GM23338 (cell line): ENCODE measurements around the gene HSPA1B. TPM values are rescaled to one million over a fixed set of nuclear protein-coding genes. Genes with fewer than 3 reads are reported as not detected.
A peak's percentile ranks its signal among the peaks of the same experiment; 100 is the strongest.
"Not testable (repeated sequence)": the region's sequence is repeated elsewhere in the genome, so short reads cannot be mapped to it uniquely, and the experiment has no call there.

Experiments used
- ATAC-seq: fragments of 200-7000 bp; cut with Tn5 transposase; 3 replicates; pipeline ENCODE4 v1.9.1; 2020
- DNase-seq: peaks from one replicate; pipeline ENCODE4 v3.0.0-alpha.2; 2015; ENCODE audit warnings: low spot score
- H2AFZ ChIP-seq: fragments of 200-600 bp; sonication (generic); 2 replicates; pipeline ENCODE4 v1.8.0; 2016; ENCODE audit warnings: antibody characterized with exemption, mild to moderate bottlenecking, moderate library complexity
- H3F3A ChIP-seq: fragments of 200-600 bp; sonication (generic); replicated peaks from 2 replicates; pipeline ENCODE4 v1.8.0; 2017; ENCODE audit warnings: antibody characterized with exemption, mixed run types, low read depth
- H3K27ac ChIP-seq: fragments of 200-600 bp; sonication (generic); 2 replicates; pipeline ENCODE4 v1.6.1; 2016; ENCODE audit warnings: low read depth
- H3K27me3 ChIP-seq: fragments of 200-600 bp; sonication (generic); 2 replicates; pipeline ENCODE4 v1.8.0; 2016; ENCODE audit warnings: mild to moderate bottlenecking, mixed run types, moderate library complexity; ENCODE audit not compliant: insufficient read depth
- H3K36me3 ChIP-seq: fragments of 200-600 bp; sonication (generic); 2 replicates; pipeline ENCODE4 v1.8.0; 2016; ENCODE audit warnings: mild to moderate bottlenecking; ENCODE audit not compliant: insufficient read depth
- H3K4me1 ChIP-seq: fragments of 200-600 bp; sonication (generic); 2 replicates; pipeline ENCODE4 v1.8.0; 2016; ENCODE audit warnings: mild to moderate bottlenecking, moderate library complexity; ENCODE audit not compliant: insufficient read depth
- H3K4me2 ChIP-seq: fragments of 200-600 bp; sonication (generic); 2 replicates; pipeline ENCODE4 v1.7.1; 2017; ENCODE audit warnings: mixed run types
- H3K4me3 ChIP-seq: fragments of 200-600 bp; sonication (generic); 2 replicates; pipeline ENCODE4 v1.6.1; 2016; ENCODE audit warnings: mixed run types
- H3K79me2 ChIP-seq: fragments of 200-600 bp; sonication (generic); replicated peaks from 2 replicates; pipeline ENCODE4 v1.8.0; 2017; ENCODE audit warnings: mild to moderate bottlenecking; ENCODE audit not compliant: insufficient read depth
- H3K9me2 ChIP-seq: fragments of 200-600 bp; sonication (generic); 2 replicates; pipeline ENCODE4 v1.8.0; 2017; ENCODE audit not compliant: insufficient read depth
- H4K20me1 ChIP-seq: fragments of 200-600 bp; sonication (generic); replicated peaks from 2 replicates; pipeline ENCODE4 v1.8.0; 2017; ENCODE audit warnings: mild to moderate bottlenecking; ENCODE audit not compliant: insufficient read depth
- H3K27ac Mint-ChIP-seq: 2 replicates; pipeline ENCODE4 v1.8.0; 2020; ENCODE audit warnings: inconsistent platforms, mild to moderate bottlenecking, moderate library complexity, mixed read lengths
- H3K27me3 Mint-ChIP-seq: 3 replicates; pipeline ENCODE4 v1.8.0; 2022; ENCODE audit warnings: low read depth, mild to moderate bottlenecking, moderate library complexity, mixed read lengths, inconsistent platforms; ENCODE audit not compliant: insufficient read depth, poor library complexity
- H3K36me3 Mint-ChIP-seq: 3 replicates; pipeline ENCODE4 v1.8.0; 2021; ENCODE audit warnings: low read depth, mild to moderate bottlenecking, inconsistent platforms, moderate library complexity, mixed read lengths
- H3K4me1 Mint-ChIP-seq: 3 replicates; pipeline ENCODE4 v1.8.0; 2020; ENCODE audit warnings: mild to moderate bottlenecking, inconsistent platforms, mixed read lengths
- H3K4me3 Mint-ChIP-seq: 3 replicates; pipeline ENCODE4 v1.8.0; 2021; ENCODE audit warnings: moderate library complexity, mild to moderate bottlenecking, inconsistent platforms, mixed read lengths
- H3K9me3 Mint-ChIP-seq: 3 replicates; pipeline ENCODE4 v1.8.0; 2020; ENCODE audit warnings: moderate library complexity, mild to moderate bottlenecking, inconsistent platforms, mixed read lengths
- CREB1 ChIP-seq: fragments of 250-450 bp; sonication (Bioruptor Pico); IDR thresholded peaks from 2 replicates; pipeline ENCODE4 v1.5.0; 2020; ENCODE audit warnings: low read depth, mild to moderate bottlenecking, moderate library complexity
- EZH2 ChIP-seq: fragments of 200-600 bp; sonication (generic); IDR thresholded peaks from one replicate; pipeline ENCODE4 v1.8.0; 2017; ENCODE audit warnings: antibody characterized with exemption, mild to moderate bottlenecking, low read depth; ENCODE audit not compliant: unreplicated experiment
- EZH2phosphoT487 ChIP-seq: fragments of 200-600 bp; sonication (generic); IDR thresholded peaks from one replicate; pipeline ENCODE4 v1.8.1; 2018; ENCODE audit warnings: antibody characterized with exemption; ENCODE audit not compliant: unreplicated experiment
- POLR2AphosphoS5 ChIP-seq: IDR thresholded peaks from 2 replicates; pipeline ENCODE4 v1.6.1; 2016; ENCODE audit warnings: antibody characterized with exemption, low read depth
- ZNF331 ChIP-seq: fragments of 250-450 bp; sonication (Bioruptor Pico); IDR thresholded peaks from 2 replicates; pipeline ENCODE4 v1.5.0; 2020; ENCODE audit warnings: low read depth, mild to moderate bottlenecking, moderate library complexity
- polyA plus RNA-seq: library from polyadenylated mRNA; unstranded; fragments of >200 nt; fragmentation: Nextera tagmentation; extraction: Ambion mirVana; gene quantifications from 2 replicates; pipeline ENCODE4 v1.2.1, GENCODE V29; 2016
- total RNA-seq: library from RNA; depleted of rRNA; stranded (reverse); fragments of >200 nt; shearing (Covaris generic); gene quantifications from 2 replicates; pipeline ENCODE4 v1.2.3, GENCODE V29; 2014

The HSPA1B gene
- total and polyA plus RNA-seq, 2 experiments from 2014 or later, result 31.7 to 113 TPM

DNA sequence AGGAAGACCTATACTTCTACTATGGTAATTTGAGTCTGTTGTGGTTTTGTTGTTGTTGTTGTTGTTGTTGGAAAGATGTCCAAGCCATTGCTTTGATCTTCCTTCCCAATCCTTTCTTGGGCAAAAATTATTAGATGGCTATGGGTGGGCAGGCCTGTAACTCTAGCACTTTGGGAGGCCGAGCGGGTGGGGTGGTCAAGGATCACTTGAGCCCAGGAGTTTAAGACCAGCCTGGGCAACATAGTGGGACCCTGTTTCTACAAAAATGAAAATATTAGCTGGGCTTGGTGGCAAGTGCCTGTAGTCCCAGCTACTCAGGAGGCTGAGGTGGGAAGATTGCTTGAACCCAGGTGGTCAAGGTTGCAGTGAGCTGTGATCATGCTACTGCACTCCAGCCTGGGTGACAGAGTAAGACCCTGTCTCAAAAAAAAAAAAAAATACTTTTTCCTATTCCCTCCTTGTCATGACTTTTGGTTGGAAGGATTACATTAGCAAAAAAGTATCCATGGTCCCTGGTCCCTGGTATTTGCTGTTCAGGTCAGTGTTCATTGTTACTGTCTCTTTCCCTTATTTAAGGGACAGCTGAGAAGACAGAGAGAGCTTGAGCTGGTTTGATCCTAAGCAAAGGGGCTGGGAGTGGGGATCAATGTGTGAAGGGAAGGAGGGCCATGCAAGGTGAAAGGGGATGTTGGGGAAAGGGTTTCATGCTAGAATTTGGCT is 23.4 kb downstream of the HSPA1B start:
- Histone ChIP-seq H3K4me2 (peak overlapping the region; percentile 78; the same call in 1 of the 2 replicates), H3K79me2 (no peaks in the 10 kb centered on the region), H2AFZ (peak overlapping the region; percentile 92; the same call in 1 of the 2 replicates), H3K36me3 (no peaks in the 10 kb centered on the region), H4K20me1 (no peaks in the 10 kb centered on the region), H3K27ac (no peak overlapping the region), H3K9me2 (no peaks in the 10 kb centered on the region), H3K4me3 (no peak overlapping the region; the same call in 1 of the 2 replicates), H3K4me1 (0 out of 2 replicates have a peak, but pooled peaks cover 3% of the 10 kb centered on the region), H3F3A (peaks cover 8% of the 10 kb centered on the region; the same call in 1 of the 2 replicates), H3K27me3 (no peaks in the 10 kb centered on the region)
- Mint-ChIP-seq H3K9me3 (peaks cover 21% of the 10 kb centered on the region), H3K4me1 (no peaks in the 10 kb centered on the region), H3K27ac (no peak overlapping the region), H3K4me3 (no peak overlapping the region), H3K27me3 (peaks cover 3% of the 10 kb centered on the region), H3K36me3 (peaks cover 19% of the 10 kb centered on the region)
- no peak for ATAC-seq
- DNase-seq, result no peak
- TF ChIP-seq EZH2phosphoT487 (no peak), POLR2AphosphoS5 (no peak)

DNA sequence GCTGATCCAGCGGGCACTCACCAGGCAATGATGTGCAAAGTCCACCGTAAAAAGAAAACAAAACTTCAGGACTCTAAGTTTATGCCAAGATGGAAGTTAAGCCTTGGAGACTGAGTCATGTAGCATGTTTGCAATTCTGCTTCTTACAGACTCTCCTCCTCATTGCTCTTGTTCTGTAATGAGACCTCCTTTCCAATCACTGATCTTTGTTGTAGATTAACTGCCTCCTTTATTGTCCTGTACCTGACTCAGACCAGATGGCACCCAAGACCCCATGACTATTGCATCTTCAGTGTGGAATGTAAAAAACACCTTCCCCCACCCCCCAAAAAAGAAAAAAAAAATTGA is 23.9 kb downstream of the HSPA1B start:
- peaks cover 8% of the 10 kb centered on the region; the same call in 1 of the 2 replicates for H3F3A ChIP-seq
- H3K27me3 ChIP-seq, result no peaks in the 10 kb centered on the region
- no peaks in the 10 kb centered on the region for H3K36me3 ChIP-seq
- Mint-ChIP-seq H3K4me3 (no peak overlapping the region; the same call in 2 of the 3 replicates), H3K9me3 (peaks cover 22% of the 10 kb centered on the region), H3K4me1 (no peaks in the 10 kb centered on the region), H3K27ac (no peak overlapping the region), H3K27me3 (peaks cover 3% of the 10 kb centered on the region), H3K36me3 (peaks cover 20% of the 10 kb centered on the region)
- no peaks in the 10 kb centered on the region for H3K79me2 ChIP-seq
- H3K4me2 ChIP-seq, result peak overlapping the region; percentile 78
- H3K4me1 ChIP-seq, result 0 out of 2 replicates have a peak, but pooled peaks cover 3% of the 10 kb centered on the region
- H2AFZ ChIP-seq, result peak overlapping the region; percentile 92; the same call in 1 of the 2 replicates
- no peak for ATAC-seq
- TF ChIP-seq CREB1 (no peak), EZH2 (no peak), POLR2AphosphoS5 (no peak), ZNF331 (CRISPR knock-in tag) (no peak)
- no peaks in the 10 kb centered on the region for H3K9me2 ChIP-seq
- no peak for DNase-seq
- peak overlapping the region; percentile 43 for H3K4me3 ChIP-seq
- H3K27ac ChIP-seq, result no peak overlapping the region
- no peaks in the 10 kb centered on the region for H4K20me1 ChIP-seq

DNA sequence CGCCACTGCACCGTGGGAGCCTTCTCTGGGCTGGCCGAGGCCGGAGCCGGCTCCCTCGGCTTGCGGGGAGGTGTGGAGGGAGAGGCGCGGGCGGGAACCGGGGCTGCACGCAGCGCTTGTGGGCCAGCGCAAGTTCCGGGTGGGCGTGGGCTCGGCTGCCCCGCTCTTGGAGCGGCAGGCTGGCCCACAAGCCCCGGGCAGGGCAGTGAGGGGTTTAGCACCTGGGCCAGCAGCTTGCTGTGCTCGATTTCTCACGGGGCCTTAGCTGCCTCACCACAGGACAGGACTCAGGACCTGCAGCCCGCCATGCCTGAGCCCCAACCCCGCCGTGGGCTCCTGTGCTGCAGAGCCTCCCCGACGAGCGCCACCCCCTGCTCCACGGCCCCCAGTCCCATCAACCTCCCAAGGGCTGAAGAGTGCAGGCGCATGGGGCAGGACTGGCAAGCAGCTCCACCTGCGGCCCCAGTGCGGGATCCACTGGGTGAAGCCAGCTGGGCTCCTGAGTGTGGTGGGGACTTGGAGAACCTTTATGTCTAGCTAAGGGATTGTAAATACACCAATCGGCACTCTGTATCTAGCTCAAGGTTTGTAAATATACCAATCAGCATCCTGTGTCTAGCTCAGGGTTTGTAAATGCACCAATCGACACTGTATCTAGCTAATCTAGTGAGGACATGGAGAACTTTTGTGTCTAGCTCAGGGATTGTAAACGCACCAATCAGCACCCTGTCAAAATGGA is 24.6 kb downstream of the HSPA1B start:
- H3K27me3 ChIP-seq, H3K27me3 Mint-ChIP-seq, H3K4me1 Mint-ChIP-seq, H3K4me1 ChIP-seq, H3K9me2 ChIP-seq, H3K4me3 Mint-ChIP-seq, H3K27ac Mint-ChIP-seq, H3K27ac ChIP-seq, H3K36me3 ChIP-seq, H4K20me1 ChIP-seq, H3K79me2 ChIP-seq: not testable (repeated sequence)
- H3F3A ChIP-seq, result peaks cover 11% of the 10 kb centered on the region; the same call in 1 of the 2 replicates
- Mint-ChIP-seq H3K9me3 (peaks cover 22% of the 10 kb centered on the region), H3K36me3 (peaks cover 23% of the 10 kb centered on the region)
- peak; percentile 58 for DNase-seq
- H3K4me2 ChIP-seq, result peak overlapping the region; percentile 78
- peak; percentile 78 for ATAC-seq
- H3K4me3 ChIP-seq, result peak overlapping the region; percentile 43
- H2AFZ ChIP-seq, result peak overlapping the region; percentile 92

DNA sequence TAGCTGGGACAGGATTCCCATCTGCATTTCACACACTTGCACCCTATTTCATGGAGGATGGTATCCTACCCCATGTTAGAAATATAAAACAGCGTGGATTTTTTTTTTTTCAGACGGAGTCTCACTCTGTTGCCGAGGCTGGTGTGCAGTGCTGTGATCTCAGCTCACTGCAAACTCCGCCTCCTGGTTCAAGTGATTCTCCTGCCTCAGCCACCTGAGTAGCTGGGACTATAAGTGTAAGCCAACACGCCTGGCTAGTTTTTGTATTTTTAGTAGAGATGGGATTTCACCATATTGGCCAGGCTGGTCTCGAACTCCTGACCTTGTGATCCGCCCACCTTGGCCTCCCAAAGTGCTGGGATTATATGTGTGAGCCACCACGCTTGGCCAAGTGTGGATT is 30.2 kb downstream of the HSPA1B start:
- not testable (repeated sequence) for H3K27me3 ChIP-seq, H3K4me2 ChIP-seq, H3K27me3 Mint-ChIP-seq, H3K9me2 ChIP-seq, H3K4me1 Mint-ChIP-seq, H3K79me2 ChIP-seq, H3K36me3 ChIP-seq, H3F3A ChIP-seq, H3K27ac Mint-ChIP-seq, H3K27ac ChIP-seq, H3K4me3 Mint-ChIP-seq, H3K4me1 ChIP-seq, H2AFZ ChIP-seq, DNase-seq, H3K4me3 ChIP-seq, ATAC-seq, H4K20me1 ChIP-seq
- Mint-ChIP-seq H3K36me3 (peaks cover 30% of the 10 kb centered on the region), H3K9me3 (peaks cover 16% of the 10 kb centered on the region)
